Measurements from ENCODE around the gene TRIM61. TPM values are rescaled to one million over a fixed set of nuclear protein-coding genes. Genes with fewer than 3 reads are reported as not detected.

Gene TRIM61
- total RNA-seq, 1 experiment from 2014 or later = 2.8 TPM

- no peak overlapping the region for H3K27ac Mint-ChIP-seq
- no peaks in the 10 kb centered on the region for H3K9me3 Mint-ChIP-seq
- ChIA-PET CTCF (interaction anchor here (0.5 to 2.9 kb wide), 16 partner anchors 10 to 219 kb away, joined by 3 to 38 read pairs (median 4); partner anchors contain the start of gene TRIM61), POLR2A (no interaction called here)
- H3K4me3 Mint-ChIP-seq = no peak overlapping the region
- no peaks in the 10 kb centered on the region; the same call in 1 of the 2 replicates for H3K27me3 Mint-ChIP-seq (ENCODE audit: low read depth)
- TF ChIP-seq CBFB (CRISPR knock-in tag; IDR thresholded peaks at IDR 0.05; ENCODE audit: low read depth) = no peak
- TF ChIP-seq ATF3 (CRISPR knock-in tag; conservative IDR thresholded peaks at IDR 0.05) = no peak
- TF ChIP-seq CTCF (IDR thresholded peaks at IDR 0.05) = peak; percentile 47; the same call in 1 of the 2 replicates
- TF ChIP-seq HMGXB4 (CRISPR knock-in tag; IDR thresholded peaks at IDR 0.05) = no peak
- no peak for TF ChIP-seq FOXJ3 (CRISPR knock-in tag; IDR thresholded peaks at IDR 0.05; ENCODE audit: borderline replicate concordance)
- TF ChIP-seq ZNF512 (CRISPR knock-in tag; IDR thresholded peaks at IDR 0.05; ENCODE audit: borderline replicate concordance) = no peak
- H3K36me3 Mint-ChIP-seq = no peaks in the 10 kb centered on the region
- DNase-seq (ENCODE audit: low spot score) (peak; percentile 65), ATAC-seq (peak; percentile 93)
- H3K4me1 Mint-ChIP-seq = peaks cover 9% of the 10 kb centered on the region
Observed at GRCh38 chr4:164949448-164950143, 27.9 kb downstream of the TRIM61 start.

- Mint-ChIP-seq H3K27ac (no peak overlapping the region), H3K4me1 (peaks cover 9% of the 10 kb centered on the region), H3K27me3 (ENCODE audit: low read depth) (no peaks in the 10 kb centered on the region; the same call in 1 of the 2 replicates), H3K4me3 (no peak overlapping the region), H3K9me3 (no peaks in the 10 kb centered on the region), H3K36me3 (no peaks in the 10 kb centered on the region)
- ATAC-seq (no peak), DNase-seq (ENCODE audit: low spot score) (no peak)
- CTCF ChIA-PET = interaction anchor here (0.5 to 2.9 kb wide), 14 partner anchors 9 to 219 kb away, joined by 3 to 38 read pairs (median 4); partner anchors contain the start of gene TRIM61
- POLR2A ChIA-PET = no interaction called here
- TF ChIP-seq ZMAT4 (CRISPR knock-in tag; IDR thresholded peaks at IDR 0.05) (no peak), MXD4 (CRISPR knock-in tag; IDR thresholded peaks at IDR 0.05; ENCODE audit: borderline replicate concordance) (no peak), GABPB1 (CRISPR knock-in tag; IDR thresholded peaks at IDR 0.05) (no peak), SMAD4 (CRISPR knock-in tag; IDR thresholded peaks at IDR 0.05) (no peak), TEAD1 (CRISPR knock-in tag; IDR thresholded peaks at IDR 0.05) (no peak), ZNF121 (CRISPR knock-in tag; IDR thresholded peaks at IDR 0.05) (no peak), ESRRA (CRISPR knock-in tag; IDR thresholded peaks at IDR 0.05; ENCODE audit: borderline replicate concordance) (no peak), SMAD3 (CRISPR knock-in tag; IDR thresholded peaks at IDR 0.05; ENCODE audit: borderline replicate concordance) (no peak), MLX (CRISPR knock-in tag; IDR thresholded peaks at IDR 0.05) (no peak), ZNF416 (CRISPR knock-in tag; IDR thresholded peaks at IDR 0.05) (no peak), ZNF425 (CRISPR knock-in tag; conservative IDR thresholded peaks at IDR 0.05) (no peak), TEAD4 (CRISPR knock-in tag; IDR thresholded peaks at IDR 0.05) (no peak), AFF4 (CRISPR knock-in tag; IDR thresholded peaks at IDR 0.05; ENCODE audit: borderline replicate concordance) (no peak)
Observed at GRCh38 chr4:164948975-164949374, 28.5 kb downstream of the TRIM61 start.
